ENCODE measurements around the gene HEATR1.

DNA sequence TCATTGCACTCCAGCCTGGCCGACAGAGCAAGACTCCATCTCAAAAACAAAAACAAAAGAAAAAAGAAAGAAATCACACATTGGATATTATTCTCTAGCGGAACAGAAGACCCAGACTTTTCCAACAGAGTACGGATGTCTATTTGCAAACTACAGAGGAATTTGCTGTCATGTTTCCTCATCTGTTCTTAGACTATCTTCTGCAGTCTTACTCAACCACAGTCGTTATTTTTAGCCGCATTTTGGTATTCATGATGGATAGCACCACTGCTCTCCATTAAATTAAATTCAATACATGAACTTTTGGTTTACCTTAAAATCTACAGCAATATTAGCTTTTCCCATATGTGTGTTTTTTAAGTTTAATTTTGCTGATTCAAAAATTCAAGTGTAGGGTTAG lies 14.2 kb upstream of the HEATR1 start:
- TF ChIP-seq, protein P1, sequence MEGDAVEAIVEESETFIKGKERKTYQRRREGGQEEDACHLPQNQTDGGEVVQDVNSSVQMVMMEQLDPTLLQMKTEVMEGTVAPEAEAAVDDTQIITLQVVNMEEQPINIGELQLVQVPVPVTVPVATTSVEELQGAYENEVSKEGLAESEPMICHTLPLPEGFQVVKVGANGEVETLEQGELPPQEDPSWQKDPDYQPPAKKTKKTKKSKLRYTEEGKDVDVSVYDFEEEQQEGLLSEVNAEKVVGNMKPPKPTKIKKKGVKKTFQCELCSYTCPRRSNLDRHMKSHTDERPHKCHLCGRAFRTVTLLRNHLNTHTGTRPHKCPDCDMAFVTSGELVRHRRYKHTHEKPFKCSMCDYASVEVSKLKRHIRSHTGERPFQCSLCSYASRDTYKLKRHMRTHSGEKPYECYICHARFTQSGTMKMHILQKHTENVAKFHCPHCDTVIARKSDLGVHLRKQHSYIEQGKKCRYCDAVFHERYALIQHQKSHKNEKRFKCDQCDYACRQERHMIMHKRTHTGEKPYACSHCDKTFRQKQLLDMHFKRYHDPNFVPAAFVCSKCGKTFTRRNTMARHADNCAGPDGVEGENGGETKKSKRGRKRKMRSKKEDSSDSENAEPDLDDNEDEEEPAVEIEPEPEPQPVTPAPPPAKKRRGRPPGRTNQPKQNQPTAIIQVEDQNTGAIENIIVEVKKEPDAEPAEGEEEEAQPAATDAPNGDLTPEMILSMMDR (IDR thresholded peaks at IDR 0.05), result no peak
- TF ChIP-seq POLR2A (IDR thresholded peaks at IDR 0.05), result no peak
